NK-92 (cell line): ENCODE results near the gene RAB23.
"Not testable (repeated sequence)": the region's sequence is repeated elsewhere in the genome, so short reads cannot be mapped to it uniquely, and the experiment has no call there.

Experiments
- DNase-seq: peaks from one replicate; lab custom pipeline; 2025; ENCODE audit not compliant: unreplicated experiment; lab: John Stamatoyannopoulos, UW

The RAB23 gene

DNA sequence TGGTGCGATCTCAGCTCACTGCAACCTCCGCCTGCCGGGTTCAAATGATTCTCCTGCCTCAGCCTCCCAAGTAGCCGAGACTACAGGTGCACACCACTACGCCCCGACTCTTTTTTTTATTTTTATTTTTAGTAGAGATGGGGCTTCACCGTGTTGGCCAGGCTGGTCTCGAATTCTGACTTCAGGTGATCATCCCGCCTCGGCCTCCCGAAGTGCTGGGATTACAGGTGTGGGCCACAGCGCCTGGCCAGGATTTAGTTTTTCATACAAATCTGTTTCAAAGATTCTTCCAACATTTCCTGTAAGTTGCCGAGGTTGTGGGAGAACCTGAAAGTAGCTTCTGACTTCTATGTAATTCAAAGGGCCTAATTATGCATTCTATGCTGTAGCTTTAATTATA is 21.4 kb upstream of the RAB23 start:
- DNase-seq, result not testable (repeated sequence)

DNA sequence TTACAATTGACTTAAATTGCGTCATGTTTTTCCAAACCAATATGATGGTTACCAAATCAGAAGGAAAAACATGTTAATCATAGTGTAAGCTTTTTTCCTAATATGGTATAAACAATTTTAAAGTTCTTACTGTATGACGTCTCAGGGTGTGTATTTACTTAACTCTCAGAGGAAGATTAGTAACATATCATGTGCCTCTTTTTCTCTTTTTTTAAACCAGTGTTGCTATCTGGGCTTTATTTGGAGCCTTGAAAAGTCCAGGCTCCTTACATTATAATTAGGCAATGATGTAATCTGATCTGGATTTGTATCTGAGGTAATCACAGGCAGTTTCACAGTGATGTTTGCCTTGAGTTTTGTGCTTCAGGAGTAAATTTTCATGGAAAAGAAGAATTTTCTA is 20.4 kb upstream of the RAB23 start:
- no peak for DNase-seq

DNA sequence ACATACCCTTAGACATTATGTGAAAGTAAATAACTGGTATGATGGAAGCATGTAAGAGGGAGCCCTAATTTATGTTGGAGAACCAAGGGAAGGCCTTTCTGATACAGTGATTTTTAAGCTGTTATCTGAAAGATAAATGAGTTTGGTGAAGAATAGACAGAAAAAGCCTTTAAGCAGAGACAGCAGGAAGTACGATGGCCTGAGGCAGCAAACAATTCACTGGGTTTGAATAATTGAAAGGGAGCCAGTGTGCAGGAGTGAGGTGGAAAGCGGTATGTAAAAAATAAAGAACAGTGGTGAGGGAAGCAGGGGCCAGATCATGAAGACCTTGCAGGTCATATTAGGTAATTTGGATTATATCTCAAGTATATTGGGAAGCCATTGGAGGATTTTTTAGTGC is 4.1 kb upstream of the RAB23 start:
- DNase-seq, result no peak

DNA sequence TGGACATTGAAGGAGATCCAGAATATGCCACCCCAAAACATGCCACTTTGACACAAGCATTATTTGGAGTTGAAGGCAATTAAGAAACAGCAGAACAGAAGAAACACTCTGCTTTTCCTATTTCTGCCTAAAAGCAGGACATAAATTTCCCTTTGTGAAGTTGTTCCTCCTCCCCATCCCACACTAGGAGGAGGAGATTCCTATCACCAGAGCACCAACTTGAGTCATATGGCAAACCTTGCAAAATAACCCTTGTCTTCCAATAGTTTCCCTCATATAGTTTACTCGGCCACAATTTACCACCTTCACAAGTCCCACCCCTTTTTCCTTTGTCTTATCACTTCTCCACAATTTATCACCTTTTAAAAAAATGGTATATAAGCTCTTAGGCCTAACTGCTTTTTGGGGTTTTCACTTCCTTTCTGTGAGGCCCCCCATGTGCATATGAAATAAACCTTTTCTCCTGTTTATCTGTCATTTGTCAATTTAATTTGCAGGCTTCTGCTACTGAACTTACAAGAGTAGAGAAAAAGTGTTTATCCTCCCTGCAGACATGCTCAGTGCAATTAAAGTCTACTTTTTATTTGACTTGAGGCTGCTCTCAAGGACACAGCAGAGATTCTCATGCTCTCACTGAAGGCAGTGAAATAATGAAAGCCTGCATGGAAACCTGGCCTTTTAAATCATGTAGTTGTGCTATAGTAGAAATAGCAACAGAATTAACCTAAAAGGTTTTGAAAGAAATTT is 2.8 kb upstream of the RAB23 start:
- DNase-seq, result no peak

DNA sequence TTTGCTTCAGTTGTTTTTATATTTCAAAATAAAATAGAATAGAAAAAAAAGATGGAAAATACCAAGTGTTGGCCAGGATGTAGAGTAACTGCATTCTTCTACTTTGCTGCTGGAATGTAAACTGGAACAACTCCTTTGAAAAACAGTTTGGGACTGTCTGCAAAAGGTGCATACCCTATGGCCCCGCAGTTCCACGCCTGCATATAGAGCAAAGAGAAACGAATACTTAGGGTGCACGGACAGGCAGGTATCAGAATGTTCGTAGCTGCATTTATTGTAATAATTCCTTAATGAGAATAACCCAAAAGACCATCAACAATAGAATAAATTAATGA is 603 bp upstream of the RAB23 start:
- no peak for DNase-seq

DNA sequence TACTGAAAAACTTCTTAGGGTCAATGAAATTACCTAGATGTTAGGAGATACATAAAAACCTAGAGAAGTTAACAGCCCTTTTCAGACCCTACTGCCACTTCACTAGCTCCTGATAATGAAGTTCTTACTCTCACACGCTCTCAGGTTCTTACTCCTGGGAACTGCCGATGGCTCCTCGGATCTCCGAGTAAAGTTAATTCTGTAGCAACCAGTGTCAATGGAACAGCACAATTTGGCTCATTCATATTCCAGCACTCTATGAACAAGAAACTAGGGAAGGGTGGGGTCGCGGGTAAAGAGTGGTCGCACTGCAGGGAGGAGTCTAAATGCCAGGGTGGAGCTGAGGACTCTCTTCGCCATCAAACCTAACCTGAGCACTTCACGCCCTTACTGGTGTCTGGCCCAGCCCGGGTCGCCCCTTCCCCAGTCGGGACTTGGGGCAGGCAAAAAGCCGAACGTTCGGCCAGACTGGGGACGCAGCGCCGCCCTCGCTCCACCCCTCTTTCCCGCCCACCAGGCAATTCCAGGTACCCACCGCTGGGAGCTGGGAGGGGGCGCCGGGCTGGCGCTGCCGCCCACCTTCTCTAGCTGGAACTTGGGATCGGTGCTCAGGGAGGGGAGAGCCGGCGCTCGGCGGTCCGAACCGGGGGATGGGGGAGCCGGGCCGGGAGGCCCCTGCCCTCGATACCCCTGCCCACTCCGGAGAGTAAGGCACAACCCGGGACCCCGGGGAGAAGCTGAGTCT is 744 bp downstream of the RAB23 start:
- DNase-seq, result no peak

DNA sequence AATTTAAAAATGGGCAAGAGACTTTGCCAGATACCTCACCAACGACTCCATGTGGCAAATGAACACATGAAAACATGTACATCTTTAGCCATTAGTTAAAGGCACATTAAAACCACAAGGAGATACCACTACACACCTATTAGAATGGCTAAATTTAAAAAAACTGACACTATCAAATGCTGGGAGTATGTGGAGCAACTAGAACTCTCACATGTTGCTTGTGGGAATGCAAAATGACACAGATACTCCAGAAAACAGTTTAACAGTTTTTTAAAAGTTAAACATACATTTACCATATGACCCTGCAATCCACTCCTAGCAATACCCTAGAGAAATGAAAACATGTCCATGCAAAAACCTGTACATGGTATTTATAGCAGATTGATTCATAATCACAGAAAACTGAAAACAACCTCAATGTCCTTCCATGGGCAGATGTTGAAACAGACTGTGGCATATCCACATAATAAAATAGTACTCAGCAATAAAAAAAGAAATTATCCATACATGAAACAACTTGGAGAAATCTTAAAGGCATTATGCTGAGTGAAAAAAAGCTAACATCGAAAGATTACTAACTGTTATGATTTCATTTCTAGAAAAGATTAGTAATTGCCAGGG is 1.9 kb downstream of the RAB23 start:
- no peak for DNase-seq

DNA sequence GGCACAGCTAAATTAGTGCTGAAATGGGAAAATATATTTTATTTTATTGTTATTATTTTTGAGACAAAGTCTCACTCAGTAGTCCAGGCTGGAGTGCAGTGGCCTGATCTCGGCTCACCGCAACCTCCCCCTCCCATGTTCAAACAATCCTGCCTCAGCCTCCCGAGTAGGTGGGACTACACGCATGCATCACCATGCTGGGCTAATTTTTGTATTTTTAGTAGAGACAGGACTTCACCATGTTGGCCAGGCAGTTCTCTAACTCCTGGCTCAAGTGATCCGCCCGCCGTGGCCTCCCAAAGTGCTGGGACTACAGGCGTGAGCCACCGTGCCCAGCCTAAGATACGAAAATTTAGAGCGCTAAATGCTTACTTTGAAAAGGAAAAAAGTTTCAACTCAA is 4.8 kb downstream of the RAB23 start:
- no peak for DNase-seq

DNA sequence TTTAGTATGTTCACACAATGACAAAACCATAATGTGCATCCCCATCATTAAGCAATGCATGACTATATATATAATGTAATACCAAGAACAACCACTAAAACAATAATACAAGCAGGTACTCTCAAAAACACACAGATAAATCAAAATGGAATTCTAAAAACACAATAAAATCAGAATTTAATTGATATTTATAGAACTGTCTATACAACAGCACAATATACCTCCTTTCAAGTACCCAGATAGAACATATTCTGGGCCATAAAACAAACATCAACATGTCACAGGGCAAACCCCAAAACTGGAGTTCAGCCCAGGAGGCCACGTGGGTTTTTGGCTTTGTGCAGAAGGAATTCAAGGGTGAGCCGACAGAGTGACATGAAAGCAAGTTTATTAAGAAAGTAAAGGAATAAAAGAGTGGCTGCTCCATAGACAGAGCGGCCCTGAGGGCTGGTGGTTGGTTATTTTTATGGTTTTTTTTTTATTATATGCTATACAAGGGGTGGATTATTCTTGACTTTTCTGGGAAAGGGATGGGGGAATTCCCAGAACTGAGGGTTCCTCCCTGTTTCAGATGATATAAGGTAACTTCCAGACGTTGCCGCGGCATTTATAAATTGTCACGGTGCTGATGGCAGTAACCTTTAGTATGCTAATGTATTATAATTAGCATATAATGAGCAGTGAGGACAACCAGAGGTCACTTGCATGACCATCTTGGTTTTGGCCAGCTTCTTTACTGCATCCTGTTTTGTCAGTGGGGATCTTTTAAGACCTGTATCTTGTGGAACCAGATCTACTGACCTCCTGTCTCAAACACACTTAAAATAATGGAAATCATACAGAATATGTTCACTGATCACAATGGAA is 5.6 kb downstream of the RAB23 start:
- no peak for DNase-seq

DNA sequence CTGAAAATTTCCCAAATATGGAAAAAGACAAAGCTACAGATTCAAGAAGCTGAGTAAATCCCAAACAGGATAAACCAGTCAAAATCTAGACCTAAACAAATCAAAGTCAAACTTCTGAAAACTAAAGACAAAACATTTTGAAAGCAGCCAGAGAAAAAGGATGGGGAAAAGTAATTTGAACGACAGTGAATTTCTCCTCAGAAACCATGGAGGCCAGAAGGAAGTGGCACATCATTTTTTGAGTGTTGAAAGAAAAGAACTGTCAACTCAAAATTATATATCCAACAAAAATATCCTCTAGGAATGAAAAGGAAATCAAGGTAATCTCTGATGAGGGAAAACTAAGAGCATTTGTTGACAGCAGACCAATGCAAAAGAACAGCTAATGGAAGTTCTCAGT is 6.8 kb downstream of the RAB23 start:
- DNase-seq, result no peak

DNA sequence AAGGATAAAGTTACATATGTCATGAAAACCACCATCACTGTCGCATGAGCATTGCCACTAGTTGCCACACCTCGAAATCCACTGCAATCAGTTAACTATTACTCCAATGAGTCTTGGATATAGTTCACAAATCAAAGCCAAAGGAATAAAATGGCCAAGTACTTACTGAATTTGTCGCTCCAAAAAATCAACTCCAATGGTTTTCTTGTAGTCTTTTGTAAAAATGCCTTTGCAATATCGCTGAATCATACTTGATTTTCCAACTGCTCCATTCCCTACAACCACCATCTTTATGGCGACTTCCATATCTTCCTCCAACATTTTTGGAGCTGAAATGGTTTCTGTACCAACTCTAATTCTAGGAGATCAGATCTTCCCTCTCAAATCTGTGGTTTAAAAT is 12.0 kb downstream of the RAB23 start:
- no peak for DNase-seq

DNA sequence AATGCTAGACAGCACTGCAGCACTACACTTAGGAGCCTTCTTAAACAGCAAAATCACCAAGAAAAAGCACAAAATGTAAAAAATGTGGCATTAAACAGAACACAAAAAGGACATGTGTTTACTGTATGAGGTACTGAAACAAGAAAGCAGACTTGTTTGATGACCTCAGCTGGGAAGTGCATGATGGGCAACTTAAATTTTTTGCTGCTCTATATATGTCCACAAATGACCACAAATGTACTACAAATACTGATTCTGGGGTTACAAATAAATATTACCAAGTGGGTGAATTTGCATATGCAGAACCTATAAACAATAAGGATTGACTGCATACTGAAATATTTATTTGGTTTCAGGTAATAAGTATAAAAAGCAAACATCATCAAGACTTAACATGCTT is 13.1 kb downstream of the RAB23 start:
- DNase-seq, result no peak

DNA sequence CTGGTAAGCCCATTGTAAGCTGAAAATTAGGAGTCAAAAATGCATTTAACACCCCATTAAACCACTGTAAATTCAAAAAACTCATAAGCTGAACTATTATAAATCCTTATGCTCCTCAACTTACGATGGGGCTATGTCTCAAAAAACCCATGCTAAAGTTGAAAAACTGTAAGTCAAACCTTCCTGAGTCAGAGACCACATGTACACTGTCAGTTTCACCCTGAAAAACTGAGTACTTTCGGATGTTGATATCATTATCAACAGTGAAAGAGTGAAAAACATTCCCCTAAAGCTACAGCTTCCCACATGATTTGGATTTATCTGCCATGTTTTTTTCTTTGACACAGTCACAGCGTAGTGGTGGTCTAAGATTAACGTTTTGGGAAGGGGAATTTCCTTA is 14.2 kb downstream of the RAB23 start:
- DNase-seq, result no peak

DNA sequence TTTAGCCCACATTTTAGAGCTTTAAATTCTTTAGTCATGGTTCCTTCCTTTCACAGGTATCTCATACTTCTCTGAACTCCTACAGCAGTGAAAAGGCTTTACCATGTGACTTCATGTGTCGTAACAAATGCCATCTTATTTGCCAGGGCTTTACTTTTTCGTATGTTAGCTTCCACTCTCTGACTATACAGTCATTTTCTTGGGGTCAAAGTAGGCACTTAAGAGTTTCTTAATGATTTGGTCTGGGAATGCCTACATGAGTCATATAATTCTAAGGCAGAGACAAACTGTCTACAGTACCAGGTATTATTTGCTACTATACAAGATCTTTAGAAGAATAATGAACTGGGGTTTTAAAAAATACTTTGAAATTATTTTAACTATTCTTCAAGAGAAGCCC is 15.0 kb downstream of the RAB23 start:
- DNase-seq, result no peak

DNA sequence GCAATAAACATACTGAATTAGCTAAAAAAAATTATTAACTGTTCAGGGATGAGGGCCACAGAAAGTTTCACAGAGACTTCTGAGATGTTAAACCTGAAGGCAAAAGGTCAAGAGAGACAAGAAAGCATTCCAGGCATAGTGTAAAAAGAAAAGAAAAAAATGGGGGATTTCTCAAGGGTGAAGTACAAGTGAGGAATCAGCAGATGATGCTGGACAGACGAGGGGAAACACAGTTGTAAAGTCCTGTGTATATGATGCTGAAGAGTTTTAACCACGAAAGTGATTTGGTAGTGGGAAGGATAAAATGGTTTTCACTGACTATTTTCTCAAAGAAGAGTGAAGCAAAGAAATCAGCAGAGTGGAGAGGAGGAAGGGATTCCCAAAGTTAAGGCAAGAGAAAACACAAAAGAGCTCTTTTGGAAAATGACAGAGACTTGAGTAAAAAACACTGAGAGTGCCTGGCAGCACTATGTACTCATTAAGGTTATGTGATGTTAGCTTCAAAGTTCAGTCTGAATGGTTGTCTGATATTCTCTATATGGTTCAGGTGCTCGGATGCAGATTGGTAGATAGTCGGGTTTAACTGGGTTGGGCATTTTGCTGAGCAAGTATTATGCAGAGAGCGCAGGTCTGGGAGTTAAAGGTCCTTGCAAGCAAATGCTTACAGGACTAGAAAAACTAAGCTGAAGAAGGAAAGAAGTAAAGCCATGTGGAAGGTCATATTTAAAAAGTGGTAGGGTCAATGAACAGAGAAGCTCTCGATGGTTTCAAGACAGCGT is 16.4 kb downstream of the RAB23 start:
- no peak for DNase-seq

DNA sequence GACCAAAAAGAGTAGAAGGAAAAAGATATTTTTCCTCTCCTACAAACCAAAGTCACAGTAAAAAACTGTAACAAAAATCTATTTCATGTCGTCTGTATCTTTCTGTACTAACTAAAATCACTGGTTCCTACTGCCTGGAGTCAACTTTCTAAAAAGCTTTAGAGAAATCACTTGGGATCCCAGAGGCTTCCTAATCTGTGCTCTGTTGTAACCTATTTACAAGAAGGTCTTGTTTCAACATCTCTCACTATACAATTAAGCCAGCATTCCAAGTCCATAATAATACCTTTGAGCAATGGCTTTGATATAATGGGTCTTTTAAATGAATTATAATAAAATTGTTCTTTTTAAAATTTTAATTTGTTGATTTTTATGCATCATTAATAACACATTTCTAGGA is 20.4 kb downstream of the RAB23 start:
- DNase-seq, result no peak

DNA sequence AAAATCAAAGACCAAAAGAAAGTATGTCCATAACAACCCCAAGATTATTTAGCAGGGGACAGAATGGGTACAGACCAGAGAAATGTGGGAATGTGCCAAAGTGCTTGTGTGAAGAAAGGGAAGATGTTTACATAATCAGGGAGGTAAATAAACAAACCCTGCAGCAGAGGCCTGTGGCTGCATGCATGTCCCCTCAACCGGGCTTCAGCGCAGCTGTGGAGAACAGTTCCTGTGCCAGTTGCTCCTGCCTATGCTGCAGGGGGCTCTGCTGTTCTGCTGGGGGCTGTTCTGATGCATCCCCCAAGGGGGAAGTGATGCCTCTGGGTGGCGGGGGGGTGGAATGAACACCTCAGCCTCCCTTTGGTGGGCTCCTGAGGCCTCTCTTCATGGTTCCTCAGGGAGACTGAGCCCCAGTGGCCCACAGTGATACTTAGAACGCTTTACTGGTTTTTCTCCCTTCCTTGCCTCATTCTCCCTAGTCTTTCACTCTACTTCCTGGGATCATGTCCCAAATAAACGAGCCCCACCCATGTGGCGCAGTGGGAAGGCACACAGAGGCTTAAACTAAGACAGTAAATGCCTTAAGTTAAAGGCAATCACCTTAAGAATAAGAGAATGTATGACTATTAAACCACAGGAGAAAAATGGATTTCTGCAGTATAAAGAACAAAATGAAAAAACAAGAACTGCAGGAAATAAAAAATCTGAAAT is 23.0 kb downstream of the RAB23 start:
- no peak for DNase-seq

DNA sequence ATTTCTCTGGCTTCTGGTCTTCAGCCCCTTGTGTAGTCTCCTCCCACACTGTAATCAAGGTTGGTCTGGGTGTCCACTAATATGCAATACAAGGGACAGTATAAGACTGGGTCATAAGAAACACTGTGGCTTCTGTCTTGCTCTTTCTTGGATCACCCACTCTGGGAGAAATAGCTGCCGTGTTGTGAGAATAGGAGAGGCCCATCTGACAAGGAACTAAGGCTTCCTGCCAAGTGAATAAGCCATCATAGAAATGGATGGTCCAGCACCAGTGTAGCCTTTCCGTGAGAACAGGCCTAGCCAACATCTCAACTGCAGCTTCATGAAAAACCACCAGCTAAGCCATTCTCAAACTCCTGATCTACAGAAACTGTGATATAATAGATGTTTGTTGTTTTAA is 26.6 kb downstream of the RAB23 start:
- DNase-seq, result no peak

DNA sequence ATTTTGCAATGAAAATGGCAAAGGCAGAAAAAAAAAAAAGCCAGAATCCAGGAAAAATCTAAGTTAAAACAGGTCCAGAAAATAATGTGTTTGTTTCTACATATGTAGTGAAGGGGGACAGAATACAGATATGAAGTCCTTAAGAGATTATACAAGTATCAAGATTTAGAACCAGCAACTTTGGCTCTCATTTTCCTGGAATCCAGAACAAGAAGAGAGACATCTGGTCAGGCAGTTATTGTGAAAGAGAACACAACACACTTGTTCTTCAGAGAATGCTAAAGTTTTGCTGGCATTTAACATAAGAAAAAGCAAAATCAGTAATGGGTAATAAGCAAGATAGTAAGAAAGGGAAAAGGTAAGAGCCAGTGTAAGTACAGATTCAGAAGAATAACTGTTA is 28.9 kb downstream of the RAB23 start:
- no peak for DNase-seq

DNA sequence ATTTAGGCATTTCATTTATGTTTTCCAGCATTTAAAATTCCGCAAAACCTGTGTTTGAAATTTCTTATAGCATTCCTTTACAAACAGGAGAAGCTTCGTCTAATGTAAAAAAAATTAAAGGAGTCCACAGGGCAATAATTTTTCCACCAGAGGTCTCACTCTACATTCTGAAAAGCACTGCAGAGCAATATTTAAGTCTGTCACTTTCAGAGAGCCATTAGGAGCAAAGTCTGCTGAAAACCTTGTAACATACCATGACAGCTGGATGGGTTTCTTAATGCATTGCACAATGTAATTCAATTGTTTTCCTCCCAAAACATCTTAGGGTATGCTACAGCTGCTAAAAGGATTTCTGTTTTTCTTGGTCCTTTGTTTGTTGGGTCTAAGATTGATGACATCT is 32.0 kb downstream of the RAB23 start:
- no peak for DNase-seq
